PC-3 (cell line): ENCODE data around the gene VPS50.

Source experiments
- CTCF ChIP-seq: fragments of 300-600 bp; sonication (generic); conservative IDR thresholded peaks from 2 replicates; pipeline ENCODE4 v1.5.1; 2017; ENCODE audit warnings: antibody characterized with exemption, low read depth, mild to moderate bottlenecking, low read length
- EZH2 ChIP-seq: fragments of 300-600 bp; sonication (generic); IDR thresholded peaks from one replicate; pipeline ENCODE4 v1.6.1; 2017; ENCODE audit warnings: antibody characterized with exemption, mild to moderate bottlenecking, low read length; ENCODE audit not compliant: unreplicated experiment
- EZH2phosphoT487 ChIP-seq: fragments of 300-600 bp; sonication (generic); IDR thresholded peaks from 2 replicates; pipeline ENCODE4 v1.6.1; 2018; ENCODE audit warnings: mild to moderate bottlenecking, antibody characterized with exemption, low read length, borderline replicate concordance

GRCh38 chr7:93354815-93355214, 122.6 kb downstream of the VPS50 start:
- TF ChIP-seq CTCF: no peak
- TF ChIP-seq EZH2: no peak
- no peak for TF ChIP-seq EZH2phosphoT487
